ENCODE results near the gene RINT1.
A peak's percentile ranks its signal among the peaks of the same experiment; 100 is the strongest.

GRCh38 chr7:105531792-105532671 is at the start of gene RINT1:
- TF ChIP-seq CTCF (IDR thresholded peaks at IDR 0.05) (peak; percentile 21 to 69 (median 52)), POLR2A (IDR thresholded peaks at IDR 0.05) (peak; percentile 71 to 93)
